Astrocyte (in vitro differentiated cells and primary cell): ENCODE results near the gene TFRC. TPM values are rescaled to one million over a fixed set of nuclear protein-coding genes. Genes with fewer than 3 reads are reported as not detected.

Source experiments
- DNase-seq: peaks from one replicate; pipeline ENCODE4 v3.0.0-alpha.2; 2010; ENCODE audit warnings: low read depth
- FAIRE-seq: peaks from 2 replicates; lab custom pipeline; 2011; peaks lifted over from hg19 to GRCh38; lab: Jason Lieb, UNC
- H2AFZ ChIP-seq: 2 replicates; pipeline ENCODE4 v1.6.0; 2012; ENCODE audit warnings: low read depth, low read length, inconsistent platforms
- H3K27ac ChIP-seq: 2 replicates; pipeline ENCODE4 v1.5.1; 2011; ENCODE audit warnings: low read depth, low read length, inconsistent platforms
- H3K27me3 ChIP-seq: 2 replicates; pipeline ENCODE4 v1.6.0; 2011; ENCODE audit warnings: low read length, inconsistent platforms; ENCODE audit not compliant: insufficient read depth
- H3K36me3 ChIP-seq: 2 replicates; pipeline ENCODE4 v1.5.1; 2011; ENCODE audit warnings: low read length, inconsistent platforms; ENCODE audit not compliant: insufficient read depth
- H3K4me1 ChIP-seq: 2 replicates; pipeline ENCODE4 v1.5.1; 2011; ENCODE audit warnings: low read length, inconsistent platforms; ENCODE audit not compliant: insufficient read depth
- H3K4me2 ChIP-seq: 2 replicates; pipeline ENCODE4 v1.6.0; 2012; ENCODE audit warnings: low read length, inconsistent platforms
- H3K4me3 ChIP-seq: 2 replicates; pipeline ENCODE4 v1.5.1; 2011; ENCODE audit warnings: low read depth, mild to moderate bottlenecking, low read length, inconsistent platforms; ENCODE audit not compliant: insufficient read depth
- H3K79me2 ChIP-seq: 2 replicates; pipeline ENCODE4 v1.6.0; 2012; ENCODE audit warnings: mild to moderate bottlenecking, low read length, inconsistent platforms; ENCODE audit not compliant: insufficient read depth
- H3K9ac ChIP-seq: 2 replicates; pipeline ENCODE4 v1.6.0; 2012; ENCODE audit warnings: mild to moderate bottlenecking, low read length, inconsistent platforms
- H3K9me3 ChIP-seq: 2 replicates; pipeline ENCODE4 v1.5.1; 2012; ENCODE audit warnings: low read depth, mild to moderate bottlenecking, low read length, inconsistent platforms; ENCODE audit not compliant: insufficient read depth
- H4K20me1 ChIP-seq: 2 replicates; pipeline ENCODE4 v1.6.0; 2012; ENCODE audit warnings: low read length, inconsistent platforms; ENCODE audit not compliant: insufficient read depth
- H3K27ac Mint-ChIP-seq: one replicate; pipeline ENCODE4 v1.8.0; 2021; ENCODE audit warnings: mild to moderate bottlenecking, mixed read lengths; ENCODE audit not compliant: unreplicated experiment
- H3K27me3 Mint-ChIP-seq: one replicate; pipeline ENCODE4 v1.8.0; 2021; ENCODE audit warnings: low read depth, mixed read lengths; ENCODE audit not compliant: unreplicated experiment
- H3K36me3 Mint-ChIP-seq: one replicate; pipeline ENCODE4 v1.8.0; 2021; ENCODE audit warnings: low read depth, mixed read lengths; ENCODE audit not compliant: unreplicated experiment
- H3K4me1 Mint-ChIP-seq: one replicate; pipeline ENCODE4 v1.8.0; 2021; ENCODE audit warnings: low read depth, mixed read lengths; ENCODE audit not compliant: unreplicated experiment
- H3K4me3 Mint-ChIP-seq: one replicate; pipeline ENCODE4 v1.8.0; 2021; ENCODE audit warnings: mild to moderate bottlenecking, moderate library complexity, mixed read lengths; ENCODE audit not compliant: unreplicated experiment
- H3K9me3 Mint-ChIP-seq: one replicate; pipeline ENCODE4 v1.8.0; 2021; ENCODE audit warnings: mild to moderate bottlenecking, mixed read lengths; ENCODE audit not compliant: unreplicated experiment
- EZH2 ChIP-seq: IDR thresholded peaks from 2 replicates; pipeline ENCODE4 v1.6.1; 2012; ENCODE audit warnings: mild to moderate bottlenecking, low read length, inconsistent platforms; ENCODE audit not compliant: insufficient read depth
- total RNA-seq: library from RNA; stranded (reverse); gene quantifications from 2 replicates; pipeline ENCODE4 v1.2.1, GENCODE V29; 2021
- TF ChIP-seq, protein P1 (sequence below): IDR thresholded peaks from 2 replicates; pipeline ENCODE4 v1.5.1; 2011; ENCODE audit warnings: low read depth, mild to moderate bottlenecking, inconsistent platforms, low read length, moderate library complexity; ENCODE audit not compliant: insufficient read depth

Gene TFRC
- total RNA-seq, 1 donor from 2014 or later, result 98.4 TPM

DNA sequence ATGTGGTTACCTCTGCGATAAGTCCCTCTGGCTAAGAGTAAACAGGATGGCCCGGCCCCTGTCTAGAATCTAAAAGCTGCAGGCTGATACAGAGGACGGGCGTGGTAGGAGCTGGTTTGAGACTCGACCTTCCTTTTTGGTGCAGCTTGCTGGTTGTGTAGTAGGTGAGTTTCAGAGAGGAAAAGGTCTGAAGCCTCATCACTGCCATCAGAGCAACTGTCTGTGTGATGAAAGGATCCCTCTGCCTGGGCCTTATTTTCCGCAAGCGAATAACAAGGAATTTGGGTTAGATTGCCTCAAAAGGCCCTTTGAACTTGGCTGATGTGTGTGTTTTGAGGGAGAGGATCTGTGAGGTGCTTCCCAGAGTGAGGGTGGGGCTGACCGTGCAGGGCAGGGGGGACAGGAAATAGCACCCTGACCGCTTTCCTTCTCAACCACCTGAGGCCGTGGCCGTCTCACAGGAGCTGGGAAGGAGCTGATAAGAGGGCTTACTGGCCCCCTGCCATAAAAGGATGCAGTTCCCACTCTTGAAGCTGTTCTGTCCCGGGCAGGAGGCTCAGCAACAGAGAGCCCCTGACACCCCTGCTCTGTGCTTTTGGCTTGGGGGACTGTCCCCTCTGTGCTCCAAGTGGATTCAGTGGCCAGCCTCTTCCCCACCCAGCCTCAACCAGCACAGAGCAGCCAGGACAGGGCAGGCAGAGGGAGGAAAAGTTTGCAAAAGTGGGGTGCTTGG lies 45.6 kb upstream of the TFRC start:
- H3K27me3 Mint-ChIP-seq, result peaks cover 18% of the 10 kb centered on the region
- Histone ChIP-seq H3K79me2 (no peaks in the 10 kb centered on the region), H3K4me1 (no peaks in the 10 kb centered on the region), H3K27me3 (no peaks in the 10 kb centered on the region), H3K4me3 (no peak overlapping the region), H2AFZ (no peak overlapping the region), H3K9ac (no peak overlapping the region), H3K36me3 (no peaks in the 10 kb centered on the region), H3K4me2 (no peak overlapping the region), H3K9me3 (no peaks in the 10 kb centered on the region), H3K27ac (no peak overlapping the region), H4K20me1 (no peaks in the 10 kb centered on the region)
- peaks cover 6% of the 10 kb centered on the region for H3K9me3 Mint-ChIP-seq
- no peak overlapping the region for H3K4me3 Mint-ChIP-seq
- FAIRE-seq (no peak), DNase-seq (no peak)
- H3K27ac Mint-ChIP-seq, result no peak overlapping the region
- no peak for TF ChIP-seq EZH2
- TF ChIP-seq, protein P1, sequence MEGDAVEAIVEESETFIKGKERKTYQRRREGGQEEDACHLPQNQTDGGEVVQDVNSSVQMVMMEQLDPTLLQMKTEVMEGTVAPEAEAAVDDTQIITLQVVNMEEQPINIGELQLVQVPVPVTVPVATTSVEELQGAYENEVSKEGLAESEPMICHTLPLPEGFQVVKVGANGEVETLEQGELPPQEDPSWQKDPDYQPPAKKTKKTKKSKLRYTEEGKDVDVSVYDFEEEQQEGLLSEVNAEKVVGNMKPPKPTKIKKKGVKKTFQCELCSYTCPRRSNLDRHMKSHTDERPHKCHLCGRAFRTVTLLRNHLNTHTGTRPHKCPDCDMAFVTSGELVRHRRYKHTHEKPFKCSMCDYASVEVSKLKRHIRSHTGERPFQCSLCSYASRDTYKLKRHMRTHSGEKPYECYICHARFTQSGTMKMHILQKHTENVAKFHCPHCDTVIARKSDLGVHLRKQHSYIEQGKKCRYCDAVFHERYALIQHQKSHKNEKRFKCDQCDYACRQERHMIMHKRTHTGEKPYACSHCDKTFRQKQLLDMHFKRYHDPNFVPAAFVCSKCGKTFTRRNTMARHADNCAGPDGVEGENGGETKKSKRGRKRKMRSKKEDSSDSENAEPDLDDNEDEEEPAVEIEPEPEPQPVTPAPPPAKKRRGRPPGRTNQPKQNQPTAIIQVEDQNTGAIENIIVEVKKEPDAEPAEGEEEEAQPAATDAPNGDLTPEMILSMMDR, result no peak
- peaks cover 3% of the 10 kb centered on the region for H3K4me1 Mint-ChIP-seq
- H3K36me3 Mint-ChIP-seq, result peaks cover 1% of the 10 kb centered on the region

DNA sequence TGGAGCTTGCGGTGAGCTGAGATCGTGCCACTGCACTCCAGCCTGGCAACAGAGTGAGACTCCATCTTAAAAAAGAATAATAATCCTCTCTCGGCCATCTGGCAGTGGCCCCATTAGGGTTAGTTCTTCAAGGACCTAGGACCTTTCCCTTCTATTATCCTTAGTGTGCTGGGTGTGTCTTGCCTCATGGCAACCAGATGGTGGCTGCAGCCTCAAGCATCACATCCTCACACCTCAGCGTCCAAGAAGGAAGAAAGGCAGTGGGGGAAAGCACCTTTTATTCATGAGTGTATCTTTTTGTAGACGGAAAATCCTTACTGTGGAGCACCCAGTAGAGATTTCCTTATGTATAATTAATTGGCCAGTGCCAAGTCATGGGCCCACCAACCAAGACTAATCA lies 42.7 kb upstream of the TFRC start:
- Histone ChIP-seq H3K27ac (no peak overlapping the region), H3K27me3 (no peaks in the 10 kb centered on the region), H3K4me2 (no peak overlapping the region), H4K20me1 (no peaks in the 10 kb centered on the region), H3K79me2 (no peaks in the 10 kb centered on the region), H3K9me3 (no peaks in the 10 kb centered on the region), H3K36me3 (no peaks in the 10 kb centered on the region), H2AFZ (no peak overlapping the region), H3K4me3 (no peak overlapping the region), H3K4me1 (no peaks in the 10 kb centered on the region), H3K9ac (no peak overlapping the region)
- no peak for DNase-seq
- no peaks in the 10 kb centered on the region for H3K9me3 Mint-ChIP-seq
- no peak for FAIRE-seq
- no peaks in the 10 kb centered on the region for H3K36me3 Mint-ChIP-seq
- peaks cover 3% of the 10 kb centered on the region for H3K4me1 Mint-ChIP-seq
- no peak overlapping the region for H3K27ac Mint-ChIP-seq
- H3K27me3 Mint-ChIP-seq, result peaks cover 11% of the 10 kb centered on the region
- no peak for TF ChIP-seq EZH2
- TF ChIP-seq, protein P1, result no peak
- no peak overlapping the region for H3K4me3 Mint-ChIP-seq

DNA sequence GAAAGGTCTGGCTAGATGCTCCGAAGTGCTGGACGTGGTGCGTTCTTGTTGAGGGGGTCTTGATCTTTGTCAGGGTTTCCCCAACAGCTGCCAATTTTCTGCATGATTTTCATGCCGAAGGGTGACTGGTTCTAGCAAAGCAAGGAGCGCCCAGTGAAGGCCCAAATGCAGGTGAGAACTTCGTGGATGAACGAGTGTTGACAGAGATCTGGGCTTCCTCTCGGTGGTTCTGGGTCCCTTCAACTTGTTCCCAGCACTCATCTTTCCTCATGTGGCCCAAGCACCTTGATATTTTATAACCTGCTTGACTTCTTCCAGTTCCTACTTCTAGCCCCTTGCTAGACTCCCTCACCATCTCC lies 40.8 kb upstream of the TFRC start:
- Histone ChIP-seq H3K36me3 (no peaks in the 10 kb centered on the region), H3K4me1 (no peaks in the 10 kb centered on the region), H3K79me2 (no peaks in the 10 kb centered on the region), H3K9me3 (no peaks in the 10 kb centered on the region), H3K9ac (no peak overlapping the region), H3K27me3 (no peaks in the 10 kb centered on the region), H4K20me1 (no peaks in the 10 kb centered on the region), H3K27ac (no peak overlapping the region), H3K4me3 (no peak overlapping the region), H3K4me2 (no peak overlapping the region), H2AFZ (no peak overlapping the region)
- Mint-ChIP-seq H3K27me3 (peaks cover 9% of the 10 kb centered on the region), H3K4me1 (peaks cover 3% of the 10 kb centered on the region), H3K9me3 (peaks cover 2% of the 10 kb centered on the region), H3K36me3 (no peaks in the 10 kb centered on the region), H3K4me3 (no peak overlapping the region), H3K27ac (peak overlapping the region; percentile 70)
- FAIRE-seq, result no peak
- TF ChIP-seq, protein P1, result no peak
- no peak for TF ChIP-seq EZH2
- no peak for DNase-seq
